SHP77 treated with DMSO at 0.1 percent for 48 hours (cell line): ENCODE results near the gene IFT57.

Experiments
- DNase-seq: peaks from one replicate; lab custom pipeline; 2025; lab: John Stamatoyannopoulos, UW

The IFT57 gene

GRCh38 chr3:108125153-108125543 is 97.1 kb downstream of the IFT57 start:
- no peak for DNase-seq

GRCh38 chr3:108124337-108125152 is 97.7 kb downstream of the IFT57 start:
- no peak for DNase-seq

DNA sequence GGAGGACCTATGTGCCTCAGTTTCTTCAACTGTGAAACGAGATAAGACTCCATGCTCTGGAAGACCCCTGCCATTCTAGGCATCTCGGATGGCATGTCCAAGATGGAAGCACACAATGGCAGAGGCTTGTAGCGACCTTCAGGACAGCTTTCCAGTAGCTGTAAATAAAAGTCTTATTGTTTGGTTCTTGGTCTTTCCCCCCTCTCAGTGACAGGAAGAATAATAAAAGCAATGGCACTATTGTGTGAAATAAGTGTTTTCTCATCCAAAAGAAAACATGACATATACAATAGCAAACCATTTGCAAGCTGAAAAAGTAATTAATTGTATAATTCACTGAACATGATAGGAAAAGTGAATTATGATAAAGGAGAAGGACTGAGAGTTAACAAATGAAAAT is 98.9 kb downstream of the IFT57 start:
- DNase-seq, result no peak

DNA sequence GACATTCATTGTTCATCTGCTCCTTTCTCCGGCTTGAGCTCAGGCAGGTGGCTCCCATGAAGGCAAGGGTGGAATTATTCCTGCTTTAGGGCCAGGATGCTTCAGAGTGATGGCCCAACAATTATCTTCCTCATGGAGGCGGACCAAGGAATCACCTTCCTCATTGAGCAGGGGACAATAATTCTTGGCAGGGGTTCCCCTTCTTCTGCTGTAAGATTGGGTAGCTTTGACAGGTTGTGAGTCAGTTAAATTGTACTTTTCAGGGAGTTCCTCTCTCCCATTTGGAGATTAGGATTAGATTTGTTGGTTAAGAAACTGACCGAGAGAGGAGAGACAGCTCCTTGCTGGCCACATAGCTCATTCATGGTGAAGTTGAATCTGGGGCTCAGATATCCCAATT is 99.9 kb downstream of the IFT57 start:
- no peak for DNase-seq

GRCh38 chr3:108119398-108120104 is 102.7 kb downstream of the IFT57 start:
- DNase-seq, result no peak

DNA sequence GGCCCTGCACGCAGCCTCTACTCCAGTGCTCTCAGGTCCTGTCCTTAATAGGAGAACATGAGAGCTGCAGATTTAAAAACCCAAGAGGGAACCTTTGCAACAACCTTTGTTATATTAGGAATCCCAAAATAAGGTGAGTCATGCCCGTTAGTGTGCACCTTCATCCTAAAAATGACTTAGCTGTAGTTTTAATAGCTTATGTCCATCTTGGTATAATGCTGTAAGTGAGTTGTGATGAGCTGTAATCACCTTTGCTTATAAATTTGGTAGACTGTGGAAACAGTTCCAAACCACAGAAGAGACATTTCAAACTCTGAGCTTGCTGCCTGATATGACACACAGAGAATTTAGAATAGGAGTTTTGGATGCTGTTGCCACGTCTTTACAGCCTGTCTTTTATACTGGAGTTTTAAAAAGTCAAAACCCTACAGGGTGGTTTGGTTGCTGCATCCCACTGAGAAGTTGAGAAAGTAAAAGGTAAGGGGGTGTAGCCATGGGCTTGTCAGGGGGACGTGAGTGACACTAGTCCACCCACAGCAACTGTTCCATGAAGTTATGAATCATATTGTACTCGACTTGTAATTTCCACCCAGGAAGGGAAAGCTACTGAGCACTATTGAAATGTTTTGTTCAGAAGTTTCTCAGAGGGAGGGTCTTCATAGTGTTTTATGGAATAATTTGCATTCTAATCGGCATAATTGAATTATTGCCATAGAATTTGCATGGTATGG is 104.0 kb downstream of the IFT57 start:
- DNase-seq, result no peak

GRCh38 chr3:108117241-108117775 is 104.9 kb downstream of the IFT57 start:
- DNase-seq, result no peak

GRCh38 chr3:108114423-108115065 is 107.7 kb downstream of the IFT57 start:
- DNase-seq, result no peak

DNA sequence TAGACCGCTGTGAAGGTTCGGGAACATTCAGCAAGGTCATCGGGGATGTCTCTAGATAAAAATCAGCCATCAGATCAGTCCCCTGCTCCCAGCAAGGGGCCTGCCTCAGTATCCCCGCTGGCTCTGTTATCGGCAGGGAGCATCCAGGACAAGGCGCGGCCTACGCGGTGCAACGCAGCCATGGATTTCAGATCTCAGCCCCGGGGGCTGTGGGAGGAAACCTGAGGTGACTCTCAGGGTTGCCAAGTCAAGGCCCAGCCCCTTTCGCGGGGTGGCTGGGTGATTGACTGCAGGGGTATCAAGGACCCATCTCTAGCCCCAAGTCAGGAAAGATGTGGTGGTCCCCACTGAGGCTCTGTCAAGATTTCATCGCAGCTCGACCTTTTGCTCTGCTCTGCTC is 108.2 kb downstream of the IFT57 start:
- DNase-seq, result no peak

- DNase-seq, result no peak
Measured at GRCh38 chr3:108110934-108111333, 111.3 kb downstream of the IFT57 start.
